H1 (cell line): ENCODE measurements around the gene MOB3C. TPM values are rescaled to one million over a fixed set of nuclear protein-coding genes. Genes with fewer than 3 reads are reported as not detected.

Source experiments
- CTCF ChIA-PET: fragments of 300-600 bp; sonication (Branson Sonifier 250); formaldehyde crosslinking; loops from one replicate; lab custom pipeline; 2021; ENCODE audit not compliant: partially characterized antibody; lab: Charles Lee
- POLR2A ChIA-PET: fragments of 300-600 bp; sonication (Branson Sonifier 250); formaldehyde crosslinking; loops from one replicate; lab custom pipeline; 2021; ENCODE audit warnings: inconsistent platforms; ENCODE audit not compliant: partially characterized antibody; lab: Charles Lee
- DNase-seq, 2 experiments: peaks; one replicate each; pipeline versions ENCODE4 v3.0.0 to v3.0.0-alpha.2; 2010 to 2022; ENCODE audit warnings: low spot score in 2 of 2, low read depth in 1 of 2, mixed read lengths in 1 of 2
- FAIRE-seq: peaks from 2 replicates; lab custom pipeline; 2011; peaks lifted over from hg19 to GRCh38; lab: Jason Lieb, UNC
- H2AFZ ChIP-seq: 2 replicates; pipeline ENCODE4 v1.8.1; 2012; ENCODE audit warnings: low read length, inconsistent platforms
- H2AK5ac ChIP-seq: 2 replicates; pipeline ENCODE4 v1.6.1; 2013; ENCODE audit warnings: low read depth, low read length
- H2BK120ac ChIP-seq: replicated peaks from 2 replicates; pipeline ENCODE3; 2013; ENCODE audit warnings: low read depth, low read length, inconsistent platforms
- H2BK12ac ChIP-seq: 2 replicates; pipeline ENCODE4 v1.6.1; 2013; ENCODE audit warnings: low read depth, low read length
- H2BK15ac ChIP-seq: 2 replicates; pipeline ENCODE4 v1.6.1; 2013; ENCODE audit warnings: low read length
- H2BK20ac ChIP-seq: 2 replicates; pipeline ENCODE4 v1.6.1; 2013; ENCODE audit warnings: low read length
- H2BK5ac ChIP-seq: 2 replicates; pipeline ENCODE4 v1.6.1; 2013; ENCODE audit warnings: low read depth, low read length
- H3K14ac ChIP-seq: 2 replicates; pipeline ENCODE4 v1.6.1; 2013; ENCODE audit warnings: inconsistent platforms; ENCODE audit not compliant: insufficient read length
- H3K18ac ChIP-seq: 2 replicates; pipeline ENCODE4 v1.6.1; 2013; ENCODE audit warnings: low read length; ENCODE audit errors: extremely low read depth
- H3K23ac ChIP-seq: 2 replicates; pipeline ENCODE4 v1.6.1; 2013; ENCODE audit warnings: inconsistent platforms; ENCODE audit not compliant: insufficient read length
- H3K23me2 ChIP-seq: 2 replicates; pipeline ENCODE4 v1.6.1; 2013; ENCODE audit warnings: low read depth, low read length
- H3K27ac ChIP-seq: 2 replicates; pipeline ENCODE4 v1.6.1; 2011; ENCODE audit warnings: low read depth, low read length, inconsistent platforms
- H3K27me3 ChIP-seq, 4 experiments: replicated peaks in 1 of 4; 1 replicate in 1 of 4; 2 replicates in 3 of 4; pipeline versions ENCODE4 v1.6.1 to v1.8.1; 2011 to 2013; ENCODE audit warnings: low read length in 3 of 4, mild to moderate bottlenecking in 3 of 4, inconsistent platforms in 2 of 4, mixed read lengths in 2 of 4, moderate library complexity in 1 of 4; ENCODE audit not compliant: control insufficient read depth in 3 of 4, insufficient read depth in 3 of 4; ENCODE audit errors: extremely low read depth in 1 of 4
- H3K36me3 ChIP-seq, 4 experiments: 2 replicates each; pipeline versions ENCODE4 v1.6.1 to v1.8.1; 2011 to 2013; ENCODE audit warnings: mild to moderate bottlenecking in 4 of 4, low read length in 3 of 4, moderate library complexity in 2 of 4, control low read depth in 1 of 4, inconsistent platforms in 1 of 4; ENCODE audit not compliant: insufficient read depth in 4 of 4, control insufficient read depth in 2 of 4
- H3K4ac ChIP-seq: replicated peaks from 2 replicates; pipeline ENCODE3; 2013; ENCODE audit warnings: low read length, low read depth, mixed read lengths, inconsistent platforms; ENCODE audit not compliant: insufficient read length
- H3K4me1 ChIP-seq, 4 experiments: replicated peaks in 1 of 4; 1 replicate in 1 of 4; 2 replicates in 3 of 4; pipeline versions ENCODE4 v1.6.1 to v1.8.1; 2011 to 2013; ENCODE audit warnings: low read length in 3 of 4, inconsistent platforms in 2 of 4, mixed read lengths in 1 of 4; ENCODE audit not compliant: insufficient read depth in 4 of 4, control insufficient read depth in 3 of 4
- H3K4me2 ChIP-seq, 2 experiments: 2 replicates each; pipeline versions ENCODE4 v1.6.1 to v1.8.1; 2011 to 2013; ENCODE audit warnings: low read depth in 2 of 2, low read length in 2 of 2, control low read depth in 1 of 2, inconsistent platforms in 1 of 2, mild to moderate bottlenecking in 1 of 2; ENCODE audit not compliant: insufficient read depth in 1 of 2
- H3K4me3 ChIP-seq, 4 experiments: fragments of 200-600, 300-600 bp in 1 of 4; sonication (generic), shearing (Covaris generic), sonication (Bioruptor Twin) in 1 of 4; 2 replicates each; pipeline versions ENCODE4 v1.5.1 to v1.8.1; 2011 to 2016; ENCODE audit warnings: low read length in 4 of 4, low read depth in 3 of 4, control low read depth in 2 of 4, inconsistent platforms in 2 of 4, mild to moderate bottlenecking in 2 of 4, mixed read lengths in 1 of 4, moderate library complexity in 1 of 4; ENCODE audit not compliant: insufficient read depth in 2 of 4; ENCODE audit errors: extremely low read depth in 1 of 4
- H3K56ac ChIP-seq: replicated peaks from 2 replicates; pipeline ENCODE3; 2013; ENCODE audit warnings: low read depth, mild to moderate bottlenecking, mixed read lengths, low read length, inconsistent platforms; ENCODE audit not compliant: insufficient read length
- H3K79me1 ChIP-seq: 2 replicates; pipeline ENCODE4 v1.6.1; 2013; ENCODE audit warnings: low read depth, low read length, control low read depth
- H3K79me2 ChIP-seq, 2 experiments: 2 replicates each; pipeline versions ENCODE4 v1.6.1 to v1.8.1; 2012 to 2013; ENCODE audit warnings: low read length in 2 of 2, mild to moderate bottlenecking in 2 of 2, inconsistent platforms in 1 of 2; ENCODE audit not compliant: insufficient read depth in 2 of 2, control insufficient read depth in 1 of 2
- H3K9ac ChIP-seq, 4 experiments: replicated peaks in 1 of 4; 1 replicate in 1 of 4; 2 replicates in 3 of 4; pipeline versions ENCODE4 v1.6.1 to v1.8.1; 2011 to 2013; ENCODE audit warnings: low read depth in 3 of 4, low read length in 3 of 4, control low read depth in 2 of 4, mild to moderate bottlenecking in 2 of 4, moderate library complexity in 2 of 4, inconsistent platforms in 1 of 4; ENCODE audit errors: extremely low read depth in 1 of 4
- H3K9me3 ChIP-seq, 2 experiments: 2 replicates each; pipeline versions ENCODE4 v1.6.1 to v1.8.1; 2012 to 2013; ENCODE audit warnings: mild to moderate bottlenecking in 2 of 2, moderate library complexity in 2 of 2, control low read depth in 1 of 2, inconsistent platforms in 1 of 2, low read depth in 1 of 2, low read length in 1 of 2, mixed read lengths in 1 of 2; ENCODE audit not compliant: insufficient read depth in 2 of 2
- H4K20me1 ChIP-seq, 2 experiments: replicated peaks in 1 of 2; 2 replicates each; pipeline versions ENCODE3 to v1.8.1; 2011 to 2013; ENCODE audit warnings: inconsistent platforms in 2 of 2, low read length in 2 of 2, mild to moderate bottlenecking in 1 of 2; ENCODE audit not compliant: insufficient read depth in 2 of 2, control insufficient read depth in 1 of 2
- H4K5ac ChIP-seq: 2 replicates; pipeline ENCODE4 v1.6.1; 2013; ENCODE audit warnings: low read length, low read depth, mixed read lengths, inconsistent platforms; ENCODE audit not compliant: insufficient read length
- H4K8ac ChIP-seq: 2 replicates; pipeline ENCODE4 v1.8.0; 2013; ENCODE audit warnings: mild to moderate bottlenecking, moderate library complexity, low read length, inconsistent platforms; ENCODE audit not compliant: insufficient read depth; ENCODE audit errors: extremely low read depth
- H4K91ac ChIP-seq: replicated peaks from 2 replicates; pipeline ENCODE3; 2013; ENCODE audit warnings: low read length, mixed read lengths, inconsistent platforms; ENCODE audit not compliant: insufficient read length
- CBX5 ChIP-seq: fragments of 300-800, 300-1000 bp; sonication (generic); IDR thresholded peaks from 2 replicates; pipeline ENCODE4 v1.7.1; 2016; ENCODE audit warnings: antibody characterized with exemption, low read length, low read depth
- EP300 ChIP-seq, 2 experiments: IDR thresholded peaks; 1 replicate in 1 of 2; 2 replicates in 1 of 2; pipeline ENCODE4 v1.6.1; 2011 to 2012; ENCODE audit warnings: low read depth in 2 of 2, low read length in 2 of 2, mild to moderate bottlenecking in 2 of 2, borderline replicate concordance in 1 of 2, inconsistent platforms in 1 of 2, moderate library complexity in 1 of 2
- EZH2 ChIP-seq: fragments of 200-600 bp; sonication (generic); IDR thresholded peaks from 2 replicates; pipeline ENCODE4 v1.7.1; 2012; ENCODE audit warnings: low read depth, mild to moderate bottlenecking, moderate library complexity, low read length, inconsistent platforms; ENCODE audit not compliant: severe bottlenecking
- FOSL1 ChIP-seq: IDR thresholded peaks from 2 replicates; pipeline ENCODE4 v1.6.1; 2011; ENCODE audit warnings: mild to moderate bottlenecking, low read depth, low read length, moderate library complexity; ENCODE audit not compliant: insufficient read depth
- HDAC2 ChIP-seq, 2 experiments: fragments of 300-600 bp in 1 of 2; sonication (generic) in 1 of 2; IDR thresholded peaks; 2 replicates each; pipeline ENCODE4 v1.6.1; 2011 to 2012; ENCODE audit warnings: low read depth in 2 of 2, low read length in 2 of 2, mild to moderate bottlenecking in 2 of 2, moderate library complexity in 2 of 2, borderline replicate concordance in 1 of 2, inconsistent platforms in 1 of 2
- KDM1A ChIP-seq: fragments of 200-600, 300-600 bp; sonication (generic); IDR thresholded peaks from 2 replicates; pipeline ENCODE4 v1.7.1; 2016; ENCODE audit warnings: mild to moderate bottlenecking, low read length, borderline replicate concordance
- KDM4A ChIP-seq: IDR thresholded peaks from one replicate; pipeline ENCODE4 v1.7.1; 2012; ENCODE audit warnings: low read depth, mild to moderate bottlenecking, moderate library complexity, low read length, inconsistent platforms; ENCODE audit not compliant: severe bottlenecking
- KDM5A ChIP-seq: fragments of 200-600 bp; IDR thresholded peaks from 2 replicates; pipeline ENCODE4 v1.7.1; 2012; ENCODE audit warnings: mild to moderate bottlenecking, low read length, inconsistent platforms, mixed read lengths
- RBBP5 ChIP-seq: IDR thresholded peaks from 2 replicates; pipeline ENCODE4 v1.7.1; 2012; ENCODE audit warnings: low read depth, mild to moderate bottlenecking, inconsistent platforms, low read length, moderate library complexity, borderline replicate concordance
- SRF ChIP-seq: IDR thresholded peaks from 2 replicates; pipeline ENCODE4 v1.6.1; 2011; ENCODE audit warnings: mild to moderate bottlenecking, low read depth, low read length, moderate library complexity
- TAF1 ChIP-seq: IDR thresholded peaks from 2 replicates; pipeline ENCODE4 v1.6.1; 2011; ENCODE audit warnings: mild to moderate bottlenecking, low read depth, low read length
- TCF12 ChIP-seq: IDR thresholded peaks from 2 replicates; pipeline ENCODE4 v1.6.1; 2011; ENCODE audit warnings: low read depth, mild to moderate bottlenecking, low read length
- ZNF274 ChIP-seq: IDR thresholded peaks from 2 replicates; pipeline ENCODE4 v1.7.0; 2012; ENCODE audit warnings: low read length, borderline replicate concordance; ENCODE audit errors: extremely low read depth
- polyA plus RNA-seq, 7 experiments: library from polyadenylated mRNA; depleted of rRNA in 3 of 7; stranded (reverse) in 5 of 7; unstranded in 2 of 7; fragments of >200 nt in 5 of 7; fragments of 200-250 nt in 2 of 7; gene quantifications; 1 replicate in 5 of 7; 2 replicates in 1 of 7; 4 replicates in 1 of 7; pipeline versions ENCODE4 v1.2.1 to v1.2.3, GENCODE V29; 2011 to 2013; ENCODE audit warnings: missing spikeins in 2 of 7, mixed read lengths in 2 of 7
- total RNA-seq: library from RNA; stranded (reverse); fragmentation: NEBNext Ultra II Directional; extraction: Animal tissue kit (Norgen Biotek cat#: 25700); gene quantifications from 2 replicates; pipeline ENCODE4 v1.2.1, GENCODE V29; 2021
- TF ChIP-seq, protein P1 (sequence below): IDR thresholded peaks from 2 replicates; pipeline ENCODE4 v1.6.1; 2012; ENCODE audit warnings: inconsistent platforms

Gene MOB3C
- total and polyA plus RNA-seq, 2 of the 8 experiments (the other 6 are each of a cell fraction or from before 2014, with no cell fraction given) = 5.8 to 6.6 TPM

- Histone ChIP-seq H3K9ac (no peak overlapping the region), H4K8ac (no peak overlapping the region), H3K4me2 (no peak overlapping the region), H3K23me2 (no peaks in the 10 kb centered on the region), H4K91ac (no peak overlapping the region), H3K4ac (no peak overlapping the region), H2BK20ac (no peak overlapping the region), H3K79me1 (no peaks in the 10 kb centered on the region), H3K4me1 (no peaks in the 10 kb centered on the region), H3K4me3 (no peak overlapping the region), H4K5ac (no peak overlapping the region), H2AK5ac (no peak overlapping the region), H3K23ac (no peak overlapping the region), H2BK120ac (no peak overlapping the region), H3K79me2 (no peaks in the 10 kb centered on the region), H2AFZ (no peak overlapping the region), H2BK12ac (no peak overlapping the region), H3K9me3 (no peaks in the 10 kb centered on the region), H2BK15ac (no peak overlapping the region), H3K27ac (no peak overlapping the region), H3K27me3 (no peaks in the 10 kb centered on the region), H3K36me3 (peaks cover 0 to 3% (median 0%) of the 10 kb centered on the region in 4 experiments; a peak in 2 of 8 replicates), H3K56ac (no peak overlapping the region), H3K14ac (no peak overlapping the region), H4K20me1 (no peaks in the 10 kb centered on the region), H3K18ac (no peak overlapping the region), H2BK5ac (no peak overlapping the region)
- ChIA-PET CTCF (interaction anchor here (1.2 kb wide), 1 partner anchor 41 kb away, joined by 4 read pairs; no protein-coding TSS in a partner anchor), POLR2A (interaction anchor here (0.8 to 2.6 kb wide), 5 partner anchors 8 to 64 kb away, joined by 3 to 10 read pairs (median 3); partner anchors contain the start of gene MOB3C)
- FAIRE-seq (no peak), DNase-seq (no peak)
- TF ChIP-seq KDM5A (no peak), EZH2 (no peak), TAF1 (no peak), KDM4A (no peak), HDAC2 (IDR thresholded peaks at IDR 0.05; ENCODE audit: borderline replicate concordance in 1 of 2, low read depth in 2 of 2, low read length in 2 of 2) (no peak), EP300 (IDR thresholded peaks at IDR 0.05; ENCODE audit: borderline replicate concordance in 1 of 2, low read depth in 2 of 2, low read length in 2 of 2) (no peak), RBBP5 (no peak), CBX5 (no peak), FOSL1 (no peak), SRF (no peak), ZNF274 (no peak), KDM1A (no peak), TCF12 (no peak)
- TF ChIP-seq, protein P1, sequence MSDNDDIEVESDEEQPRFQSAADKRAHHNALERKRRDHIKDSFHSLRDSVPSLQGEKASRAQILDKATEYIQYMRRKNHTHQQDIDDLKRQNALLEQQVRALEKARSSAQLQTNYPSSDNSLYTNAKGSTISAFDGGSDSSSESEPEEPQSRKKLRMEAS = no peak
Observed at GRCh38 chr1:46642115-46642680, 25.6 kb upstream of the MOB3C start.
